Activated CD4-positive, alpha-beta T cell treated with anti-CD3 and anti-CD28 coated beads, Interleukin-2, amount 50 U/mL, for 24 hours (primary cell): ENCODE results near the gene NRXN2.

ENCODE experiments used
- DNase-seq, 2 donors: peaks; one replicate each; pipeline ENCODE4 v3.0.0-alpha.2; 2020; ENCODE audit warnings: low read depth in 1 of 2, low spot score in 1 of 2

NRXN2 gene

GRCh38 chr11:64653388-64653973, 69.5 kb downstream of the NRXN2 start:
- DNase-seq: no peak

- DNase-seq: peak; percentile 65 to 68
Measured at GRCh38 chr11:64652586-64653387, 70.2 kb downstream of the NRXN2 start.

GRCh38 chr11:64650923-64651523, 72.0 kb downstream of the NRXN2 start:
- DNase-seq: no peak

GRCh38 chr11:64649291-64649697, 73.7 kb downstream of the NRXN2 start:
- no peak for DNase-seq

- DNase-seq: no peak
Measured at GRCh38 chr11:64648551-64648950, 74.4 kb downstream of the NRXN2 start.

GRCh38 chr11:64647019-64647779, 75.8 kb downstream of the NRXN2 start:
- DNase-seq: no peak

- DNase-seq: no peak
Measured at GRCh38 chr11:64644647-64645275, 78.2 kb downstream of the NRXN2 start.

GRCh38 chr11:64643920-64644646, 78.9 kb downstream of the NRXN2 start:
- no peak for DNase-seq

GRCh38 chr11:64643256-64643881, 79.6 kb downstream of the NRXN2 start:
- no peak for DNase-seq

- DNase-seq: no peak
Measured at GRCh38 chr11:64642871-64643255, 80.1 kb downstream of the NRXN2 start.

- no peak for DNase-seq
Measured at GRCh38 chr11:64642418-64642735, 80.6 kb downstream of the NRXN2 start.

GRCh38 chr11:64641596-64642417, 81.2 kb downstream of the NRXN2 start:
- DNase-seq: no peak

- DNase-seq: no peak
Measured at GRCh38 chr11:64639885-64640284, 83.1 kb downstream of the NRXN2 start.

- no peak for DNase-seq
Measured at GRCh38 chr11:64638829-64639228, 84.2 kb downstream of the NRXN2 start.

- no peak for DNase-seq
Measured at GRCh38 chr11:64638018-64638665, 84.9 kb downstream of the NRXN2 start.

GRCh38 chr11:64637334-64638017, 85.5 kb downstream of the NRXN2 start:
- DNase-seq: no peak

- no peak for DNase-seq
Measured at GRCh38 chr11:64633555-64634159, 89.3 kb downstream of the NRXN2 start.

GRCh38 chr11:64632654-64633053, 90.3 kb downstream of the NRXN2 start:
- no peak for DNase-seq
